SK-N-SH (cell line): ENCODE results near the gene MAPKAP1. TPM values are rescaled to one million over a fixed set of nuclear protein-coding genes. Genes with fewer than 3 reads are reported as not detected.

ENCODE experiments used
- CTCF ChIA-PET: fragments of 300-600, 350-600 bp; formaldehyde crosslinking; extraction: SDS; loops from one replicate; lab custom pipeline; 2021; lab: Yijun Ruan, JAX
- POLR2A ChIA-PET: fragments of 350-600 bp; sonication (Branson Sonifier 250); formaldehyde crosslinking; extraction: SDS; loops from one replicate; lab custom pipeline; 2020; ENCODE audit warnings: antibody characterized with exemption, inconsistent platforms; lab: Yijun Ruan, JAX
- DNase-seq: peaks from one replicate; pipeline ENCODE4 v3.0.0; 2012
- H2AFZ ChIP-seq: fragments of 200-600 bp; sonication (generic); 2 replicates; pipeline ENCODE4 v1.8.1; 2016; ENCODE audit warnings: antibody characterized with exemption, mild to moderate bottlenecking, low read depth
- H3F3A ChIP-seq: fragments of 200-600 bp; sonication (generic); replicated peaks from 2 replicates; pipeline ENCODE3; 2016; ENCODE audit warnings: antibody characterized with exemption, mild to moderate bottlenecking; ENCODE audit not compliant: insufficient read depth
- H3K27ac ChIP-seq, 2 experiments: fragments of 200-500 bp in 1 of 2; fragments of 200-600 bp in 1 of 2; sonication (Bioruptor generic) in 1 of 2; sonication (generic), shearing (Covaris generic) in 1 of 2; 2 replicates each; pipeline versions ENCODE4 v1.5.1 to v1.6.1; 2014 to 2016; ENCODE audit warnings: low read depth in 2 of 2, inconsistent platforms in 1 of 2, low read length in 1 of 2, mild to moderate bottlenecking in 1 of 2, mixed read lengths in 1 of 2
- H3K27me3 ChIP-seq: fragments of 200-600 bp; sonication (generic), shearing (Covaris generic); 2 replicates; pipeline ENCODE4 v1.6.1; 2016; ENCODE audit warnings: mixed run types; ENCODE audit not compliant: insufficient read depth
- H3K36me3 ChIP-seq, 2 experiments: fragments of 200-500 bp in 1 of 2; fragments of 200-600 bp in 1 of 2; sonication (Bioruptor generic) in 1 of 2; sonication (generic) in 1 of 2; replicated peaks in 1 of 2; 2 replicates each; pipeline versions ENCODE3 to v1.5.1; 2014 to 2016; ENCODE audit warnings: low read length in 1 of 2, mild to moderate bottlenecking in 1 of 2; ENCODE audit not compliant: insufficient read depth in 2 of 2, control insufficient read depth in 1 of 2
- H3K4me1 ChIP-seq, 2 experiments: fragments of 200-500 bp in 1 of 2; fragments of 200-600 bp in 1 of 2; sonication (Bioruptor generic) in 1 of 2; sonication (generic), shearing (Covaris generic) in 1 of 2; 2 replicates each; pipeline versions ENCODE4 v1.5.1 to v1.6.1; 2014 to 2016; ENCODE audit warnings: low read depth in 1 of 2, low read length in 1 of 2, mixed run types in 1 of 2; ENCODE audit not compliant: insufficient read depth in 2 of 2, control insufficient read depth in 1 of 2
- H3K4me2 ChIP-seq: fragments of 200-600 bp; sonication (generic), shearing (Covaris generic); 2 replicates; pipeline ENCODE4 v1.6.1; 2017; ENCODE audit warnings: mixed run types
- H3K4me3 ChIP-seq, 2 experiments: fragments of 200-500 bp in 1 of 2; fragments of 200-600 bp in 1 of 2; sonication (Bioruptor generic) in 1 of 2; sonication (generic), shearing (Covaris generic) in 1 of 2; 2 replicates each; pipeline versions ENCODE4 v1.5.1 to v1.8.1; 2014 to 2016; ENCODE audit warnings: low read depth in 2 of 2, inconsistent platforms in 1 of 2, low read length in 1 of 2, mild to moderate bottlenecking in 1 of 2, mixed read lengths in 1 of 2, moderate library complexity in 1 of 2
- H3K79me2 ChIP-seq: fragments of 200-600 bp; sonication (generic); 2 replicates; pipeline ENCODE4 v1.8.1; 2017; ENCODE audit warnings: mild to moderate bottlenecking; ENCODE audit not compliant: insufficient read depth
- H3K9ac ChIP-seq: fragments of 200-600 bp; sonication (generic); 2 replicates; pipeline ENCODE4 v1.6.1; 2017; ENCODE audit warnings: mixed run types
- H3K9me2 ChIP-seq: fragments of 200-600 bp; sonication (generic); 2 replicates; pipeline ENCODE4 v1.6.1; 2017; ENCODE audit warnings: mixed run types
- H3K9me3 ChIP-seq: fragments of 200-600 bp; sonication (generic); 2 replicates; pipeline ENCODE4 v1.6.1; 2017; ENCODE audit warnings: mixed run types, mild to moderate bottlenecking, moderate library complexity
- H4K20me1 ChIP-seq: fragments of 200-600 bp; sonication (generic); 2 replicates; pipeline ENCODE4 v1.6.1; 2017; ENCODE audit warnings: mild to moderate bottlenecking, mixed run types; ENCODE audit not compliant: insufficient read depth
- CTCF ChIP-seq: fragments of 200-600 bp; sonication (generic); IDR thresholded peaks from 2 replicates; pipeline ENCODE4 v1.6.1; 2017; ENCODE audit warnings: antibody characterized with exemption, mild to moderate bottlenecking, moderate library complexity
- FOXJ3 ChIP-seq: sonication (generic); formaldehyde crosslinking; IDR thresholded peaks from 2 replicates; pipeline ENCODE4 v1.5.1; 2020; ENCODE audit warnings: mild to moderate bottlenecking, missing genetic modification reagents
- FOXM1 ChIP-seq: IDR thresholded peaks from 2 replicates; pipeline ENCODE4 v1.4.0; 2012; ENCODE audit warnings: low read depth, mild to moderate bottlenecking
- GABPA ChIP-seq: IDR thresholded peaks from 2 replicates; pipeline ENCODE4 v1.4.0; 2012; ENCODE audit warnings: low read depth, mild to moderate bottlenecking
- IRF3 ChIP-seq: fragments of 150-350 bp; IDR thresholded peaks from 2 replicates; pipeline ENCODE4 v1.6.1; 2016; ENCODE audit warnings: mild to moderate bottlenecking, low read depth, low read length
- JUND ChIP-seq: IDR thresholded peaks from 2 replicates; pipeline ENCODE4 v1.4.0; 2012
- MAX ChIP-seq: IDR thresholded peaks from 2 replicates; pipeline ENCODE4 v1.4.0; 2012; ENCODE audit warnings: low read depth
- NFIC ChIP-seq: IDR thresholded peaks from 2 replicates; pipeline ENCODE4 v1.4.0; 2012; ENCODE audit warnings: borderline replicate concordance
- PBX3 ChIP-seq: IDR thresholded peaks from 2 replicates; pipeline ENCODE4; 2012
- POLR2AphosphoS5 ChIP-seq: IDR thresholded peaks from 2 replicates; pipeline ENCODE4 v1.6.1; 2012; ENCODE audit warnings: low read depth, low read length
- RCOR1 ChIP-seq: fragments of 150-350 bp; IDR thresholded peaks from 2 replicates; pipeline ENCODE4 v1.6.1; 2017; ENCODE audit warnings: antibody characterized with exemption, low read length
- RFX5 ChIP-seq: IDR thresholded peaks from 2 replicates; pipeline ENCODE4 v1.6.1; 2012; ENCODE audit warnings: mild to moderate bottlenecking, improper control_type of control experiment, low read length
- TAF1 ChIP-seq: IDR thresholded peaks from 2 replicates; pipeline ENCODE4 v1.6.1; 2012; ENCODE audit warnings: low read depth, mild to moderate bottlenecking, low read length, moderate library complexity, borderline replicate concordance
- TCF12 ChIP-seq: IDR thresholded peaks from 2 replicates; pipeline ENCODE4 v1.4.0; 2012
- ZBTB33 ChIP-seq: IDR thresholded peaks from 2 replicates; pipeline ENCODE4 v1.4.0; 2012; ENCODE audit warnings: low read depth, borderline replicate concordance
- WGBS: methylation state at CpG from one replicate; pipeline ENCODE4 v1.1.6; 2017; ENCODE audit warnings: low lambda C conversion rate; 5-methylcytosine and 5-hydroxymethylcytosine counted together
- polyA plus RNA-seq, 3 experiments: library from polyadenylated mRNA; depleted of rRNA; stranded (reverse); fragments of >200 nt; gene quantifications; 2 replicates each; pipeline ENCODE4 v1.2.3, GENCODE V29; 2012

The MAPKAP1 gene
- polyA plus RNA-seq, 1 of the 3 experiments (the other 2 are of a cell fraction), result 117 TPM

- TF ChIP-seq PBX3 (no peak), MAX (no peak)
Measured at GRCh38 chr9:125433461-125434011, 273.5 kb downstream of the MAPKAP1 start (continued).

GRCh38 chr9:125432715-125433385 lies 274.2 kb downstream of the MAPKAP1 start:
- no peaks in the 10 kb centered on the region for H3K9me3 ChIP-seq
- no peaks in the 10 kb centered on the region for H3F3A ChIP-seq
- H3K9ac ChIP-seq, result no peak overlapping the region
- H3K27me3 ChIP-seq, result no peaks in the 10 kb centered on the region
- 90% methylated on average over 11 of the region's 14 CpGs for WGBS
- H3K4me1 ChIP-seq, result peaks cover 0 to 39% of the 10 kb centered on the region in 2 experiments; a peak in 1 of 4 replicates
- no peak overlapping the region for H3K4me2 ChIP-seq
- no peaks in the 10 kb centered on the region for H3K79me2 ChIP-seq
- no peak overlapping the region for H3K27ac ChIP-seq
- TF ChIP-seq TCF12 (no peak), TAF1 (no peak), GABPA (no peak), JUND (no peak), NFIC (no peak), RFX5 (no peak), IRF3 (no peak), RCOR1 (no peak), MAX (no peak), POLR2AphosphoS5 (no peak), FOXJ3 (no peak), ZBTB33 (no peak), CTCF (no peak), FOXM1 (no peak)
- H4K20me1 ChIP-seq, result no peaks in the 10 kb centered on the region
- DNase-seq, result no peak
- H2AFZ ChIP-seq, result no peak overlapping the region
- ChIA-PET CTCF (interaction anchor here (0.6 to 0.9 kb wide), 3 partner anchors 79 to 889 kb away, joined by 3 to 4 read pairs (median 3); no protein-coding TSS in a partner anchor), POLR2A (no interaction called here)
- H3K4me3 ChIP-seq, result no peak overlapping the region
- no peaks in the 10 kb centered on the region for H3K9me2 ChIP-seq
- peaks cover 0 to 6% of the 10 kb centered on the region in 2 experiments for H3K36me3 ChIP-seq
